Activated naive CD8-positive, alpha-beta T cell treated with anti-CD3 and anti-CD28 coated beads, Interleukin-2, amount 50 U/mL, for 16 hours (primary cell): ENCODE data around the gene ZSCAN21.
"Not testable (repeated sequence)": the region's sequence is repeated elsewhere in the genome, so short reads cannot be mapped to it uniquely, and the experiment has no call there.

Experiments used
- DNase-seq: peaks from one replicate; pipeline ENCODE4 v3.0.0-alpha.2; 2020; ENCODE audit warnings: low read depth, low spot score

Gene ZSCAN21

GRCh38 chr7:100049441-100050291 lies at the start of gene ZSCAN21:
Gene ZSCAN21, plus strand, starts transcription at chr7:100049774. Its CDS starts 7,233 bp downstream, at chr7:100057007.
- peak; percentile 54 for DNase-seq

DNA sequence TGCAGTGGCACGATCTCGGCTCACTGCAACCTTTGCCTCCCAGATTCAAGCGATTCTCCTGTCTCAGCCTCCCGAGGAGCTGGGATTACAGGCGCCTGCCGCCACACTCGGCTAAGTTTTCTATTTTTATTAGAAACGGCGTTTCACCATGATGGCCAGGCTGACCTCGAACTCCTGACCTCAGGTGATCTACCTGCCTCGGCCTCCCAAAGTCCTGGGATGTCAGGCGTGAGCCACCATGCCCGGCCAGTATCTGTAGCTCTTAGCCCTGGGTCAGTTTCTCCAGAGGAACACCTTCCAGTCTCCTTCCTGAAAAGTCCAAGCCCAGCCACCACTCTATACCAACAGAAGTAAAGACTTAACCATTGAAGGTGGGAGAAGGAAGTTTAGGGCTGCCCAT lies 49.3 kb upstream of the ZSCAN21 start:
- DNase-seq, result no peak

DNA sequence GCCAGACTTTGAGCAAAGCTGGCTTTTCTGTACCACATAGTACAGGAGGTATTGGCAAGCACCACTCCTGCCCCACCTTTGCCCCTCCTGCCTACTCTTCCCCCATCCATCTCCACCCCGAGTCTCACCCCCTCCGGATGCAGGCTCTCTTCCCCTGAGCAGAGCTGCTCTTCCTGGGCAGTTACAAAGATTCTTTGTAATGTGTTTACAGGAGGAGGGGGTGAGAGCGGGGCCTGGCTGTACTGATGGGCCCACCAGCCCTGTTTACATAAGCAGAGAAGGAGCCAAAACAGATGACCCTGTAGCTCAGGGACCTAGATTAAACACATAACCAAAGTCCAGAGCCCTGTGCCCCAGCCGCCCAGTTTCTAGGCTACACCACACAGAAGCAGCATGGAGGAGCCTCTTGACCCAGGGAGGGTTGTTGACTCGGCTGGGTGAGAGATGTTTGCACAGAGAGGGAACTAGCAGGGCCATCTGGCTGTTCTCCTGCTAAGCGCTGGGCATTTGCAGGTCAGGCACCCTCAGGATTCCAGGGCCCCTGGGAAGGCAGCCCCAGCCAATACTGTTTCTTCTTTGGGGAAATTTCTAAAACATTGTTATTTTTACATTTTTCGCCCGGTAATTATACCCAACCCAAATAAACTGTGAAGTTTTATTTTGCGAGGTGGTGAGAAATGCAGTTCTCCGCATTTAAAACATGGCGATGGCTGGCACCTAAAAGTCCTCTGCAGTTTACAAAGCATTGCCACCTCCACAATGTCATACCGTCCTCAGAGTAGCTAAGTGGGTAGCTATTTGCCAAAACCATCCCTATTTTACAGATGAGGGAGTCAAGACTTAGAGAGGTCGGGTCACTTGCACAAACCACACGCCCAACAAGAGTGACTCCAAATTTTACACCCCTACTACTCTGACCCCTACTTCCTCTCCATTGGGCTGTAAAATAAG lies 45.6 kb upstream of the ZSCAN21 start:
- no peak for DNase-seq

DNA sequence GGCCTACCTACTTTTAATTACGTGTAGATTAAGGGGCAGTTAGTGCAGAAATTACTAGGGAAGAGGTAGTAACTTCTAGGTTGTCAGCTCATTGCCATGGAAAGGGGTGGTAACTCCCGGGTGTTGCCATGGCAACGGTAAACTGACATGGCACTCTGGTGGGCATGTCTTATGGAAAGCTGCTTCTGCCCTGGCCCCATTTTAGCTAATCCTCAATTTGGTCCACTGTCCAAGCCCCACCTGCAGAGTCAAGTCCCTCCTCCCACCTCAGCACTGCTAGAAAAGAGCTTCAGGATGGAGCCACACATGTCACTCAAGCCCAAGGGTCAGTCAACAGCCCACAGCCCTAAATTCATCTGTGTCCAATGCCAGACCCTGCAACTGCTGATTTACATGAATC lies 41.7 kb upstream of the ZSCAN21 start:
- DNase-seq, result no peak

- DNase-seq, result no peak
Observed at GRCh38 chr7:100008525-100008924, 41.0 kb upstream of the ZSCAN21 start.

DNA sequence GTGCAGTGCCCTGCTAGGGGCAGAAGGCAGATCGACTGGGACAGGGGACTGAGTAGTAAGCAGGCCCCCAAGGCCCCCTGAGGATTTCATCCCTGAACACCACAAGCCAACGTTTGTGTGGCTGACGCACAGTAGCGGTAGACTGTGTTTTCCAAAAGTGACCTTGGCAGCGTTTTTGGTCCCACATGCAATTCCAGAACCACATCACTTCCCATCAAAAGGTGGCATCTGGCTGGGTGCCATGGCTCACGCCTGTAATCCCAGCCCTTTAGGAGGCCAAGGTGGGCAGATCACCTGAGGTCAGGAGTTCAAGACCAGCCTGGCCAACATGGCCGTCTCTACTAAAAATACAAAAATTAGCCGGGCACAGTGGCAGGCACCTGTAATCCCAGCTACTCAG lies 39.6 kb upstream of the ZSCAN21 start:
- DNase-seq, result not testable (repeated sequence)

- DNase-seq, result no peak
Observed at GRCh38 chr7:100010901-100011300, 38.7 kb upstream of the ZSCAN21 start.

- DNase-seq, result no peak
Observed at GRCh38 chr7:100011516-100011915, 38.1 kb upstream of the ZSCAN21 start.

DNA sequence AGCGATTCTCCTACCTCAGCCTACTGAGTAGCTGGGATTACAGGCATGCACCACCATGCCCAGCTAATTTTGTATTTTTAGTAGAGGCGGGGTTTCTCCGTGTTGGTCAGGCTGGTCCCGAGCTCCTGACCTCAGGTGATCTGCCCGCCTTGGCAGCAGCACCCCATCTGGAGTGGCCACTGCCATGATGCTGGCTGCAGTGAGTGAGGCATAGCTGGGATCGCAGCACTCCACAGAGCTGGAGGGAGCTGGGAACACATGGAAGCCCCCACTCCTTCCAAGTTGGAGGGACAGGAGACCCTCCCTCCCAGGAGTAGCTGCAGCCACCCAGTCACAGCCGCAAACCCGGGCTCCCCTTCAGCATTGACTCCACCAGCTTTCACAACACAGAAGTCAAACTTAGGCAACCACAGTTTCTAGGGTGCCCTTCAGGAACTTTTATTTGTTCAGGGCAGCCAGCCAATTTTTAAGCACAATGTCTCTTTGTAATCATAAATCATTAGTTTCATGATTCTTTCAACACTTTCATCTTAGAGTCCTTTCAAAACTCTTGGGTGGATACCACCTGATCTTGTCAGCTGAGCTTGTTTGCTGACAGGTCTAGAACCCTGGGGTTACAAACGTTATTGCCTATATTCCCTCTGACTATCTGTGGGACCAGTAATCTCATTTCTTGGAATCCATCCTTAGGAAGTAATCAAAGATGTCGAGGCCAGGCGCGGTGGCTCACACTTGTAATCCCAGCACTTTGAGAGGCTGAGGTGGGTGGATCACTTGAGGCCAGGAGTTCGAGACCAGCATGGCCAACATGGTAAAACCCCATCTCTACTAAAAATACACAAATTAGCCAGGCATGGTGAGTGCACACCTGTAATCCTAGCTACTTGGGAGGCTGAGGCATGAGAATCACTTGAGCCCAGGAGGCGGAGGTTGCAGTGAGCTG lies 36.9 kb upstream of the ZSCAN21 start:
- DNase-seq, result not testable (repeated sequence)

DNA sequence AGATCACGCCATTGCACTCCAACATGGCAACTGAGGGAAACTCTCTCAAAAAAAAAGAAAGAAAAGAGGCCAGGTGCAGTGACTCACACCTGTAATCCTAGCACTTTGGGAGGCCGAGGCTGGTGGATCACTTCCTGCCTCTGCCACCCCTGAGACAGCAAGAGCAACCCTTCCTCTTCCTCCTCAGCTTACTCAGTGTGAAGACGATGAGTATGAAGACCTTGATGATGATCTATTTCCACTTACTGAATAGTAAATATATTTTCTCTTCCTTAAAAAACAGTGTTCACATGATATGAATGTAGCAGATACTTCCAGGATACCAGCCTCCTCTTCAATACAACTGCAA lies 36.3 kb upstream of the ZSCAN21 start:
- DNase-seq, result no peak

DNA sequence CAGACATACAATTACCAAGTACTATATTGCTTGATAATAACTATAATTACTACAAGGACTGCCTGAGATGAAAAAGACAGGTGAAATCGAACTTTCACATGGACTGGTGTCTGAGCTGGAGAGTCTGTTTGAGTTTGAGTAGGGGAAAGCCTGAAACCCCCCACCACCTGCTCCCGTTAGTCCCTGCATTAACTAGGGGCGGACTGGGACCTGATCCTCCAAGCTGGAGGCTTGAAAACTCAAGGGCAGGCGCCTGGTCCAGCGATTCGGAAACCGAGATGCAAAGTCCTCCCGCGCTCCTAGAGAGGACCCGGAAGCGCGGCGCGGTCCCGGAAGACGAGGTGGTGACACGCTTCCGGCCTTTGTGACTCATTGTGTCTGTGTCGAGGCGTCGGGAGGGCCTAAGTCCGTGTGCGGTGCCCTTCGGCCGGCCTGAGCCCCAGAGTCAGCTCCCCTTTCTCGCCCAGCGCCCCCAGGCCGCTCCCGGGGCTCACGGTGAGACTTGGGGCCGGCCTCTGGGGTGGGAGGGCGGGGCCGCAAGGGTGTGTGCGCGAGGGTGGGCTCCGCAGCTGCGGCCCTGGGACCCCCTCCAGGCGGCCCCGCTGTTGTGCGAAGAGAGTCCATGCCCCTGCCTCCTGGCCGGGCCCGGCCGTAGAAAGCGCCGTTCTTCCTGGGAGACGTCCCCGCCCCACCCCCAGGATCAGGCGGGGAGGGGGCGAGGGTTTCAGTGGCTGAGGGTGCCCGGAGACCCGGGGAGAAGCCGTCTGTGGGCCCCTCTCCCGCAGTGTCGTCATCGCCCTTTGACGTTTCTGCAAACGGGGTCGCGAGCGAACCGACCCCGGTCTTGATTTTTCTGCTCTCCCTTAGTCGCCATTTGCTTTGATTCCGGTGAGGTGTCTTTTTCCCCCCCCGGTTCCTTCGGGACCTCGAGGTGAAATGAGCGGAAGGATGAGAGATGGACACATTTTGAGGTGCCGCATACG lies 34.1 kb upstream of the ZSCAN21 start, which contains the start of gene ZKSCAN1:
TSS of gene ZKSCAN1 (plus strand) at position 365 of the 983 bp plus-strand sequence. CDS start 7,911 bp downstream, outside the sequence.
- peak; percentile 63 for DNase-seq

- DNase-seq, result no peak
Observed at GRCh38 chr7:100016215-100016901, 33.2 kb upstream of the ZSCAN21 start.

GRCh38 chr7:100017300-100017699 lies 32.3 kb upstream of the ZSCAN21 start:
- no peak for DNase-seq

- no peak for DNase-seq
Observed at GRCh38 chr7:100017875-100018274, 31.7 kb upstream of the ZSCAN21 start.

- no peak for DNase-seq
Observed at GRCh38 chr7:100019908-100020307, 29.7 kb upstream of the ZSCAN21 start.

- no peak for DNase-seq
Observed at GRCh38 chr7:100021297-100021696, 28.3 kb upstream of the ZSCAN21 start.

DNA sequence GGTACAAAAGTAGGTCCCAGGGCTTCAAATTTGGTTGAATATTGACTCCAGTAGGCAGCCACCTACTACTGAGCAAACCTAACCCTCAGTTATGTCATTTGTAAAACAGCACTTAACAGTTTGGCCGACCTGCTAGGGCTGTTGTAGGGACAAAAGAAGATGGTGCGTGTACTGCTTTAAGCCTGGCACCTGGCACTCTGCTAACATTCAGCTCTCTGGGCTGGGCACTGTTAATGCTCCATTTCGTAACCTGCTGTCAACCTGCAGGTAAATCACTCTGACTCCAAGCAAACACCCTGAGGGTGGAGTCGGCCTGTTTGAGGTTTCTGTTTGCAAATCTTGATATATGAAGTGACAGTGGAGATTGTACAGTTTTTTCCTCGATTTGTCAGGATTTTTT lies 27.0 kb upstream of the ZSCAN21 start:
- no peak for DNase-seq

- DNase-seq, result no peak
Observed at GRCh38 chr7:100023526-100023925, 26.0 kb upstream of the ZSCAN21 start.

- no peak for DNase-seq
Observed at GRCh38 chr7:100024020-100024619, 25.5 kb upstream of the ZSCAN21 start.
